OCI-LY7 (cell line): ENCODE measurements around the gene MFAP4. TPM values are rescaled to one million over a fixed set of nuclear protein-coding genes. Genes with fewer than 3 reads are reported as not detected.

Source experiments
- BruUV-seq: library from RNA; stranded (reverse); fragments of 400-500 nt; replicated peaks from 2 replicates; lab custom pipeline; 2021; lab: Mats Ljungman, UMichigan
- CTCF ChIA-PET: fragments of 300-600 bp; sonication (Branson Sonifier 250); formaldehyde crosslinking; loops from one replicate; lab custom pipeline; 2022; ENCODE audit warnings: antibody characterized with exemption; ENCODE audit not compliant: unreplicated experiment; lab: Charles Lee
- POLR2A ChIA-PET: fragments of 300-600 bp; sonication (Branson Sonifier 250); formaldehyde crosslinking; loops from one replicate; lab custom pipeline; 2022; ENCODE audit warnings: antibody characterized with exemption; lab: Charles Lee
- DNase-seq: peaks from one replicate; pipeline ENCODE4 v3.0.0-alpha.2; 2015; ENCODE audit warnings: low spot score
- H2AFZ ChIP-seq: fragments of 200-600 bp; sonication (generic), shearing (Covaris generic); 2 replicates; pipeline ENCODE4 v1.6.1; 2014; ENCODE audit warnings: mild to moderate bottlenecking, antibody characterized with exemption, low read length, moderate library complexity
- H3K27ac ChIP-seq: fragments of 200-600 bp; sonication (generic); 2 replicates; pipeline ENCODE4 v1.5.1; 2014; ENCODE audit warnings: mixed run types, low read depth, mild to moderate bottlenecking, moderate library complexity, low read length, inconsistent platforms; ENCODE audit not compliant: poor library complexity, severe bottlenecking
- H3K36me3 ChIP-seq: fragments of 200-600 bp; sonication (generic); 2 replicates; pipeline ENCODE4 v1.6.1; 2014; ENCODE audit warnings: mild to moderate bottlenecking, antibody characterized with exemption, low read length, moderate library complexity, mixed read lengths; ENCODE audit not compliant: insufficient read depth
- H3K4me1 ChIP-seq: fragments of 200-600 bp; sonication (generic); 2 replicates; pipeline ENCODE4 v1.5.1; 2014; ENCODE audit warnings: mild to moderate bottlenecking, low read length; ENCODE audit not compliant: insufficient read depth, poor library complexity, severe bottlenecking
- H3K4me2 ChIP-seq: fragments of 200-600 bp; sonication (generic); 2 replicates; pipeline ENCODE4 v1.6.1; 2014; ENCODE audit warnings: mild to moderate bottlenecking, low read length
- H3K4me3 ChIP-seq: fragments of 200-600 bp; sonication (generic); 2 replicates; pipeline ENCODE4 v1.5.1; 2014; ENCODE audit warnings: mild to moderate bottlenecking, low read depth, low read length; ENCODE audit not compliant: poor library complexity, severe bottlenecking
- H3K79me2 ChIP-seq: fragments of 200-600 bp; sonication (generic); 2 replicates; pipeline ENCODE4 v1.6.1; 2016; ENCODE audit warnings: low read depth, mild to moderate bottlenecking, low read length, moderate library complexity, mixed read lengths; ENCODE audit not compliant: insufficient read depth
- H3K9me2 ChIP-seq: fragments of 200-600 bp; sonication (generic); 2 replicates; pipeline ENCODE4 v1.6.1; 2016; ENCODE audit warnings: mild to moderate bottlenecking, low read length, mixed read lengths; ENCODE audit not compliant: insufficient read depth
- H3K9me3 ChIP-seq: fragments of 200-600 bp; sonication (generic); 2 replicates; pipeline ENCODE4 v1.6.1; 2014; ENCODE audit warnings: mild to moderate bottlenecking, mixed run types, low read length, mixed read lengths
- H4K20me1 ChIP-seq: fragments of 200-600 bp; sonication (generic); 2 replicates; pipeline ENCODE4 v1.6.1; 2014; ENCODE audit warnings: mild to moderate bottlenecking, antibody characterized with exemption, low read length, moderate library complexity, mixed read lengths; ENCODE audit not compliant: insufficient read depth
- CTCF ChIP-seq: fragments of 200-600 bp; sonication (generic); conservative IDR thresholded peaks from 2 replicates; pipeline ENCODE4 v1.5.1; 2014; ENCODE audit warnings: mild to moderate bottlenecking, antibody characterized with exemption, low read length, moderate library complexity, mixed read lengths
- EZH2phosphoT487 ChIP-seq: fragments of 200-600 bp; sonication (generic); IDR thresholded peaks from 2 replicates; pipeline ENCODE4 v1.6.1; 2018; ENCODE audit warnings: low read depth, borderline replicate concordance, mild to moderate bottlenecking, mixed run types, antibody characterized with exemption, low read length, moderate library complexity, mixed read lengths
- intact Hi-C: fragments of 100-400 bp; cut with micrococcal nuclease; formaldehyde crosslinking; loops from one replicate; pipeline ENCODE4 v1.10.0; 2022; ENCODE audit not compliant: unreplicated experiment
- total RNA-seq, 2 experiments: library from RNA; depleted of rRNA in 1 of 2; stranded (reverse); fragments of >200 nt in 1 of 2; shearing (Covaris generic) in 1 of 2; gene quantifications; 2 replicates each; pipeline ENCODE4 v1.2.3, GENCODE V29; 2014 to 2022

Gene MFAP4
- total RNA-seq, 2 experiments from 2014 or later = 0.65 TPM; not detected in 1

- no peak overlapping the region for H2AFZ ChIP-seq
- no peaks in the 10 kb centered on the region for H3K36me3 ChIP-seq
- H3K9me3 ChIP-seq = no peaks in the 10 kb centered on the region
- DNase-seq = no peak
- ChIA-PET CTCF (interaction anchor here (0.6 to 0.7 kb wide), 2 partner anchors 23 to 1441 kb away, joined by 3 read pairs; no protein-coding TSS in a partner anchor), POLR2A (no interaction called here)
- peaks cover 22% of the 10 kb centered on the region for H3K4me1 ChIP-seq
- no peaks in the 10 kb centered on the region for H3K79me2 ChIP-seq
- no TSS peak for BruUV-seq
- TF ChIP-seq CTCF = no peak
- TF ChIP-seq EZH2phosphoT487 = no peak
- H3K9me2 ChIP-seq = no peaks in the 10 kb centered on the region
- H3K27ac ChIP-seq = no peak overlapping the region
- intact Hi-C loops = loop anchor here (2.0 kb wide), 1 partner anchor 68 kb away; no protein-coding TSS in a partner anchor
- H3K4me2 ChIP-seq = no peak overlapping the region
- H4K20me1 ChIP-seq = no peaks in the 10 kb centered on the region
- no peak overlapping the region for H3K4me3 ChIP-seq
Measured at GRCh38 chr17:19433255-19433654, 46.3 kb upstream of the MFAP4 start.

GRCh38 chr17:19431691-19432090, 44.7 kb upstream of the MFAP4 start:
- Histone ChIP-seq H3K79me2 (no peaks in the 10 kb centered on the region), H4K20me1 (no peaks in the 10 kb centered on the region), H3K27ac (no peak overlapping the region), H3K4me3 (no peak overlapping the region), H2AFZ (no peak overlapping the region), H3K9me3 (no peaks in the 10 kb centered on the region), H3K9me2 (no peaks in the 10 kb centered on the region), H3K36me3 (no peaks in the 10 kb centered on the region), H3K4me2 (no peak overlapping the region), H3K4me1 (peaks cover 11% of the 10 kb centered on the region)
- DNase-seq = no peak
- ChIA-PET POLR2A (no interaction called here), CTCF (interaction anchor here (0.7 kb wide), 1 partner anchor 70 kb away, joined by 3 read pairs; no protein-coding TSS in a partner anchor)
- TF ChIP-seq CTCF (no peak), EZH2phosphoT487 (no peak)
- BruUV-seq = no TSS peak
- intact Hi-C loops = loop anchor here (2.0 kb wide), 1 partner anchor 67 kb away; no protein-coding TSS in a partner anchor

- no peak overlapping the region for H3K27ac ChIP-seq
- TF ChIP-seq CTCF (no peak), EZH2phosphoT487 (no peak)
- no TSS peak for BruUV-seq
- no peak for DNase-seq
- H3K9me3 ChIP-seq = no peaks in the 10 kb centered on the region
- H4K20me1 ChIP-seq = no peaks in the 10 kb centered on the region
- no peak overlapping the region for H2AFZ ChIP-seq
- POLR2A ChIA-PET = no interaction called here
- intact Hi-C loops = no loop called here
- CTCF ChIA-PET = no interaction called here
- no peak overlapping the region for H3K4me3 ChIP-seq
- no peaks in the 10 kb centered on the region for H3K79me2 ChIP-seq
- no peaks in the 10 kb centered on the region for H3K9me2 ChIP-seq
- H3K36me3 ChIP-seq = no peaks in the 10 kb centered on the region
- no peaks in the 10 kb centered on the region for H3K4me1 ChIP-seq
- H3K4me2 ChIP-seq = no peak overlapping the region
Measured at GRCh38 chr17:19426631-19427030, 39.6 kb upstream of the MFAP4 start.
